GM18498 (cell line): Measurements from ENCODE around the gene WDR18.

Experiments used
- ATAC-seq: cut with Tn5 transposase; IDR thresholded peaks from one replicate; pipeline ENCODE4 v1.9.1; 2021; ENCODE audit warnings: mild to moderate bottlenecking, moderate library complexity; ENCODE audit not compliant: unreplicated experiment

WDR18 gene

GRCh38 chr19:1041272-1041834 lies 57.2 kb downstream of the WDR18 start:
- ATAC-seq = no peak

- ATAC-seq = no peak
Observed at GRCh38 chr19:1041835-1042685, 57.9 kb downstream of the WDR18 start.

- ATAC-seq = no peak
Observed at GRCh38 chr19:1042689-1043511, 58.8 kb downstream of the WDR18 start.
